ENCODE data around the gene CRB1. TPM values are rescaled to one million over a fixed set of nuclear protein-coding genes. Genes with fewer than 3 reads are reported as not detected.

The CRB1 gene
- total RNA-seq, 1 donor: under 0.01 TPM

GRCh38 chr1:197467881-197468280 is 199.8 kb downstream of the CRB1 start:
- TF ChIP-seq, protein P1, sequence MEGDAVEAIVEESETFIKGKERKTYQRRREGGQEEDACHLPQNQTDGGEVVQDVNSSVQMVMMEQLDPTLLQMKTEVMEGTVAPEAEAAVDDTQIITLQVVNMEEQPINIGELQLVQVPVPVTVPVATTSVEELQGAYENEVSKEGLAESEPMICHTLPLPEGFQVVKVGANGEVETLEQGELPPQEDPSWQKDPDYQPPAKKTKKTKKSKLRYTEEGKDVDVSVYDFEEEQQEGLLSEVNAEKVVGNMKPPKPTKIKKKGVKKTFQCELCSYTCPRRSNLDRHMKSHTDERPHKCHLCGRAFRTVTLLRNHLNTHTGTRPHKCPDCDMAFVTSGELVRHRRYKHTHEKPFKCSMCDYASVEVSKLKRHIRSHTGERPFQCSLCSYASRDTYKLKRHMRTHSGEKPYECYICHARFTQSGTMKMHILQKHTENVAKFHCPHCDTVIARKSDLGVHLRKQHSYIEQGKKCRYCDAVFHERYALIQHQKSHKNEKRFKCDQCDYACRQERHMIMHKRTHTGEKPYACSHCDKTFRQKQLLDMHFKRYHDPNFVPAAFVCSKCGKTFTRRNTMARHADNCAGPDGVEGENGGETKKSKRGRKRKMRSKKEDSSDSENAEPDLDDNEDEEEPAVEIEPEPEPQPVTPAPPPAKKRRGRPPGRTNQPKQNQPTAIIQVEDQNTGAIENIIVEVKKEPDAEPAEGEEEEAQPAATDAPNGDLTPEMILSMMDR (IDR thresholded peaks at IDR 0.05; ENCODE audit: insufficient read depth, low read depth, low read length): no peak
- peak; percentile 12 for DNase-seq (ENCODE audit: low read depth)
- H3K4me3 ChIP-seq (ENCODE audit: low read depth, low read length): no peak overlapping the region

- no peak for DNase-seq (ENCODE audit: low read depth)
- H3K4me3 ChIP-seq (ENCODE audit: low read depth, low read length): no peak overlapping the region
- TF ChIP-seq, protein P1 (IDR thresholded peaks at IDR 0.05; ENCODE audit: insufficient read depth, low read depth, low read length): no peak
Measured at GRCh38 chr1:197468543-197469175, 200.6 kb downstream of the CRB1 start.

DNA sequence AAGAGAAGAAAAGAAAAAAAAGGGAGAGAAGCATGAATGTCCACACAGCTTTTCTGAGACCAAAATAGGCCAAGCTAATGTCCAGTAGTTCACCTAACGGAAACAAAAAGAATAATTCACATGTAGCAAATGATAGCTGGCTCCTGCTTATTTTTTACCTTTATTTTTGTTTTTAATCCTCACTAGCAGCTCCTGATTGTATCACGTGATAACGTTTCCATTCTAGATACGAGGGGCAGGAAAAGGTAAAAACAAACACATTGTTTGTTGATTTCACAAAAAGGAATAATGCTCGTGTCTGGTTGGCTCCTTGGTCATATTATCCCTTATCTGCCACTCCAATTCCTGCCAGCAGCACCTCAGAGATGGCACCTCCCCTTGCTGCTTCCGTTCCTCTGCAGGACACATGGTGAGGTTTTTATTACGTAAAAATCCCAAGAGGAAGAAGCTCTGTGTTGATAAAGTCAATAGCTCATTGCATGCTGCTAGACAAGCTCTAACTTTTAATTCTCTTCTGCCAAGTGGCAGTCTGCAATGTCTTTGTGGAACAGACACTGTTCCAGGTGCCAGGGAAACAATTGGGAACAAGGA is 201.7 kb downstream of the CRB1 start:
- TF ChIP-seq, protein P1 (IDR thresholded peaks at IDR 0.05; ENCODE audit: insufficient read depth, low read depth, low read length): no peak
- H3K4me3 ChIP-seq (ENCODE audit: low read depth, low read length): no peak overlapping the region

GRCh38 chr1:197470330-197470729 is 202.3 kb downstream of the CRB1 start:
- no peak overlapping the region for H3K4me3 ChIP-seq (ENCODE audit: low read depth, low read length)
- TF ChIP-seq, protein P1 (IDR thresholded peaks at IDR 0.05; ENCODE audit: insufficient read depth, low read depth, low read length): no peak
- no peak for DNase-seq (ENCODE audit: low read depth)

More for the DNA sequence above, 201.7 kb downstream of the CRB1 start:
- no peak for DNase-seq (ENCODE audit: low read depth)

GRCh38 chr1:197471248-197471985 is 203.4 kb downstream of the CRB1 start:
- no peak for DNase-seq (ENCODE audit: low read depth)
- H3K4me3 ChIP-seq (ENCODE audit: low read depth, low read length): no peak overlapping the region
- TF ChIP-seq, protein P1 (IDR thresholded peaks at IDR 0.05; ENCODE audit: insufficient read depth, low read depth, low read length): no peak

DNA sequence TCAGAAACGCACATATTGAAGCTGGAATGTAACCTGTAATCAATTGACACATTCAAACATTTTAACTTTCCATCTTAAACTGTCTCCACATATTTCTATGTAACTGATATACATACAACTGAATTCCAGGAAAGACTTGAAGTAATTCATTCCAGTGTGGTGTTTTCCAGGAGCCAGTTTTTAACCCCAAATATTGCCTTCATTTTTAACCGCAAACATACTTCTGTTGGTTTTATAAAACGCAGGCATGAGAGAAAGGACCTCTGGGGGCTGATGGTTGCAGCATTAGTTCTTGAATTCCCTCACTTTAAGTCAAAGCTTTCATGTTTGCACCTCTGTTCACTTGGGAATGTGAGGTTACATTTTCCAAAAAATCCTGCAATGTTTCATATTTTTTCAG is 204.1 kb downstream of the CRB1 start:
- TF ChIP-seq, protein P1 (IDR thresholded peaks at IDR 0.05; ENCODE audit: insufficient read depth, low read depth, low read length): no peak
- no peak overlapping the region for H3K4me3 ChIP-seq (ENCODE audit: low read depth, low read length)
- DNase-seq (ENCODE audit: low read depth): no peak
